Sigmoid colon (tissue), 7 donors: ENCODE measurements around the gene LAMTOR3. TPM values are rescaled to one million over a fixed set of nuclear protein-coding genes. Genes with fewer than 3 reads are reported as not detected.
"Not testable (repeated sequence)": the region's sequence is repeated elsewhere in the genome, so short reads cannot be mapped to it uniquely, and the experiment has no call there.

Experiments
- DNase-seq: peaks from one replicate; pipeline ENCODE4 v3.0.0-alpha.2; 2019
- H3K27ac ChIP-seq, 4 donors: fragments of 200-600 bp; sonication (generic); one replicate each; pipeline ENCODE4 v1.5.1; 2016 to 2019; ENCODE audit warnings: mild to moderate bottlenecking in 1 of 4
- H3K27me3 ChIP-seq, 3 donors: fragments of 200-600 bp; sonication (generic); one replicate each; pipeline ENCODE4 v1.5.1; 2019; ENCODE audit warnings: mild to moderate bottlenecking in 1 of 3
- H3K36me3 ChIP-seq, 4 donors: fragments of 200-600 bp; sonication (generic); one replicate each; pipeline ENCODE4 v1.5.1; 2016 to 2019
- H3K4me1 ChIP-seq, 4 donors: fragments of 200-600 bp; sonication (generic); one replicate each; pipeline ENCODE4 v1.5.1; 2017 to 2019
- H3K4me3 ChIP-seq, 4 donors: fragments of 200-600 bp; sonication (generic); one replicate each; pipeline ENCODE4 v1.5.1; 2017 to 2019; ENCODE audit warnings: mild to moderate bottlenecking in 2 of 4, moderate library complexity in 1 of 4
- H3K9me3 ChIP-seq, 4 donors: fragments of 200-600 bp in 3 of 4; sonication (generic) in 3 of 4; one replicate each; pipeline versions ENCODE4 v1.5.1 to v1.6.1; 2013 to 2019
- CTCF ChIP-seq, 4 experiments: fragments of 450-650 bp in 3 of 4; fragments of 200-600 bp in 1 of 4; IDR thresholded peaks; one replicate each; pipeline ENCODE4 v1.5.1; 2016 to 2019; ENCODE audit warnings: antibody characterized with exemption in 4 of 4, mild to moderate bottlenecking in 3 of 4, moderate library complexity in 2 of 4
- EP300 ChIP-seq, 4 donors: sonication (generic); formaldehyde crosslinking; IDR thresholded peaks; one replicate each; pipeline ENCODE4 v1.6.1; 2017; ENCODE audit warnings: antibody characterized with exemption in 4 of 4
- POLR2A ChIP-seq, 2 donors: fragments of 450-650 bp; IDR thresholded peaks; one replicate each; pipeline ENCODE4 v1.6.1; 2016; ENCODE audit warnings: antibody characterized with exemption in 2 of 2, mild to moderate bottlenecking in 2 of 2, moderate library complexity in 2 of 2
- POLR2AphosphoS5 ChIP-seq, 4 donors: sonication (generic); formaldehyde crosslinking; IDR thresholded peaks; one replicate each; pipeline ENCODE4 v1.6.1; 2017; ENCODE audit warnings: antibody characterized with exemption in 4 of 4
- WGBS, 2 donors: extraction: QIAGEN DNeasy Blood & Tissue Kit; methylation state at CpG; one replicate each; pipeline ENCODE4 v1.1.7; 2013; 5-methylcytosine and 5-hydroxymethylcytosine counted together
- intact Hi-C: fragments of 100-400 bp; cut with DNase I; formaldehyde crosslinking; loops from one replicate; pipeline ENCODE4 v1.15.1; 2023
- polyA plus RNA-seq, 3 donors: library from polyadenylated mRNA; stranded (reverse); fragments of 200-250 nt; gene quantifications; one replicate each; pipeline ENCODE4 v1.2.3, GENCODE V29; 2013
- total RNA-seq, 4 donors: library from RNA; depleted of rRNA; stranded (reverse); fragments of >200 nt; gene quantifications; one replicate each; pipeline ENCODE4 v1.1.0, GENCODE V29; 2016
- donor health status: healthy with polysubstance abuse.
- donor health status: Bipolar disorder and iron deficiency.
- donor health status: healthy.

Gene LAMTOR3
- total and polyA plus RNA-seq, 7 donors = 36.6 to 201 (median 74.6) TPM

GRCh38 chr4:99834569-99834968, 59.7 kb downstream of the LAMTOR3 start:
- no peak for DNase-seq
- peaks cover 0 to 21% (median 18%) of the 10 kb centered on the region in 4 donors for H3K4me1 ChIP-seq
- no peaks in the 10 kb centered on the region for H3K27me3 ChIP-seq
- intact Hi-C loops = no loop called here
- WGBS, 2 donors = 97 to 98% methylated on average over 7 of the region's 7 CpGs
- no peaks in the 10 kb centered on the region for H3K9me3 ChIP-seq
- no peak overlapping the region for H3K4me3 ChIP-seq
- no peaks in the 10 kb centered on the region for H3K36me3 ChIP-seq
- no peak overlapping the region for H3K27ac ChIP-seq
- TF ChIP-seq POLR2AphosphoS5 (IDR thresholded peaks at IDR 0.05) (no peak), POLR2A (IDR thresholded peaks at IDR 0.05) (no peak), CTCF (IDR thresholded peaks at IDR 0.05) (no peak), EP300 (IDR thresholded peaks at IDR 0.05) (no peak)

GRCh38 chr4:99833756-99834155, 60.5 kb downstream of the LAMTOR3 start:
- Histone ChIP-seq H3K36me3 (no peaks in the 10 kb centered on the region), H3K4me1 (peaks cover 0 to 23% (median 18%) of the 10 kb centered on the region in 4 donors), H3K27me3 (no peaks in the 10 kb centered on the region), H3K27ac (peak overlapping the region in 1 of 4 donors; percentile 24), H3K9me3 (no peaks in the 10 kb centered on the region), H3K4me3 (no peak overlapping the region)
- DNase-seq = no peak
- 51 to 87% methylated on average over 5 of the region's 5 CpGs for WGBS, 2 donors
- intact Hi-C loops = no loop called here
- no peak for TF ChIP-seq CTCF (IDR thresholded peaks at IDR 0.05)
- TF ChIP-seq POLR2AphosphoS5 (IDR thresholded peaks at IDR 0.05) = no peak
- TF ChIP-seq POLR2A (IDR thresholded peaks at IDR 0.05) = no peak
- no peak for TF ChIP-seq EP300 (IDR thresholded peaks at IDR 0.05)

GRCh38 chr4:99832758-99833157, 61.5 kb downstream of the LAMTOR3 start:
- Histone ChIP-seq H3K9me3 (no peaks in the 10 kb centered on the region), H3K27me3 (no peaks in the 10 kb centered on the region), H3K4me1 (peaks cover 0 to 26% (median 18%) of the 10 kb centered on the region in 4 donors), H3K36me3 (no peaks in the 10 kb centered on the region), H3K27ac (peak overlapping the region in 3 of 4 donors; percentile 24 to 55 (median 32)), H3K4me3 (no peak overlapping the region)
- no peak for DNase-seq
- TF ChIP-seq POLR2A (IDR thresholded peaks at IDR 0.05) (no peak), POLR2AphosphoS5 (IDR thresholded peaks at IDR 0.05) (no peak), CTCF (IDR thresholded peaks at IDR 0.05) (no peak), EP300 (IDR thresholded peaks at IDR 0.05) (no peak)
- intact Hi-C loops = no loop called here
- WGBS, 2 donors = 24 to 62% methylated on average over 3 of the region's 3 CpGs

- DNase-seq = no peak
- H3K4me1 ChIP-seq = peaks cover 0 to 26% (median 18%) of the 10 kb centered on the region in 4 donors
- no peaks in the 10 kb centered on the region for H3K9me3 ChIP-seq
- TF ChIP-seq CTCF (IDR thresholded peaks at IDR 0.05) = no peak
- no peak for TF ChIP-seq POLR2A (IDR thresholded peaks at IDR 0.05)
- TF ChIP-seq POLR2AphosphoS5 (IDR thresholded peaks at IDR 0.05) = no peak
- TF ChIP-seq EP300 (IDR thresholded peaks at IDR 0.05) = no peak
- peak overlapping the region in 3 of 4 donors; percentile 24 to 55 (median 32) for H3K27ac ChIP-seq
- H3K27me3 ChIP-seq = no peaks in the 10 kb centered on the region
- intact Hi-C loops = no loop called here
- H3K36me3 ChIP-seq = no peaks in the 10 kb centered on the region
- no peak overlapping the region for H3K4me3 ChIP-seq
Observed at GRCh38 chr4:99832321-99832720, 61.9 kb downstream of the LAMTOR3 start.

- intact Hi-C loops, H3K9me3 ChIP-seq, H3K27me3 ChIP-seq, H3K4me3 ChIP-seq, DNase-seq, H3K27ac ChIP-seq, H3K36me3 ChIP-seq: not testable (repeated sequence)
- peaks cover 0 to 26% (median 18%) of the 10 kb centered on the region in 4 donors for H3K4me1 ChIP-seq
- WGBS, 2 donors = 85 to 94% methylated on average over 5 of the region's 5 CpGs
Observed at GRCh38 chr4:99830051-99830450, 64.2 kb downstream of the LAMTOR3 start.
